GM18909 (cell line): ENCODE measurements around the gene RGS21.

ENCODE experiments used
- ATAC-seq: cut with Tn5 transposase; IDR thresholded peaks from one replicate; pipeline ENCODE4 v1.9.1; 2021; ENCODE audit warnings: mild to moderate bottlenecking; ENCODE audit not compliant: unreplicated experiment, poor library complexity

The RGS21 gene

DNA sequence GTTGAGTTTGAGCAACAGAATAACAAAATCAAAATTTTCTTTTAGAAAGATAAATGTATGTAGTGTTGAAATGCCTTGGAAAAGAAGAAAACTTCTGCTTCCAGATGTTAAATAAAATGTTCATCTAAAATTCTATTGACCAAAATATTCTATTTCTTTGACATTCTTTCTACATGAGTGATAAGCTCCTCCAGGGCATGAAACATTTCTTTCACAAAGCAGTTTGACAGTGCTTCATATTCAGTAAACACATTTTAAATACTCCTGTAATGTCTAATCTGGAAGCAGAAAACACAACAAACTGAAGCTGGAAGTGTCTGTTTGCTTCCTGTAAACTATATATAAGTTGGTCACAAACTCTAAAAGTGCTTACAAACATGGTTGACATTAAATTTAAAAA is 61.5 kb downstream of the RGS21 start:
- ATAC-seq: no peak

DNA sequence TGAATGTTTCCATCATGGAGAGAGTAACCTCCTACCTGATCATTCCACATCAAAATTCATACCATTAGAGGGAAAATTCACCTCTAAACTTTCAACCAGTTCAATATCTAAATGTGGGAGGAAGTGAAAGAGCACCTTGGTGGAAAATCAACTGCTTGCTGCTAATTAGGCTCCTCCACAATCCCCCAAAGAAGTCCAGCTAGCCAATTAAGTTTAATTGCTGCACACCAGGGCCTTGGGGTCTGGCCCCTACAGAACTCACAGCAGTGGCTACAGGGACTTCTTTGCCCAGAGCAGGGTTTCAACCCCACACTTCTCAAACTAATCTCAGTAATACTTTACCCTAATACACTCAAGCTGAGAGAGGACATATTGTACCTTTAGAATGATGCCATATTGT is 62.1 kb downstream of the RGS21 start:
- ATAC-seq: no peak

DNA sequence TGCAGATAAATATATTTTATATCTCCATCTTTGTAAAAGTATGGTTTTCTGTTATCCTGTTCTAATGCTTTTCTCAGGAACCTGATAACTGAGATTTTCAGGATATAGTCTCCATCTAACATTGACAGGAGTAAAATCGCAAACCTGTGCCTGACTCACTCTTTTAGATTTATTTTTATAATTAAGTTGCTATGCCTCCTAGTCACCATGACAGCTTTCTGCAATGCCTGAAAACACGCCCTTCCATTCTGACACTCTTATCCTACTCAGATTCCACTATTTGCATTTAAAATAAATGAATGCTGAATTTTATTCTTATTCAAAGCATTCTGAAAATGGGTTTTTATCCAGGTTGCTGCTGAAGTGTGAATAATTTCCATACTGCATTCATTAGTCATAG is 62.8 kb downstream of the RGS21 start:
- ATAC-seq: no peak

GRCh38 chr1:192382758-192383157 is 66.0 kb downstream of the RGS21 start:
- peak; percentile 52 for ATAC-seq

- no peak for ATAC-seq
These were observed 69.4 kb downstream of the RGS21 start for GRCh38 chr1:192386051-192386650.

- no peak for ATAC-seq
These were observed 78.4 kb downstream of the RGS21 start for GRCh38 chr1:192395211-192395610.

- ATAC-seq: no peak
These were observed 79.1 kb downstream of the RGS21 start for GRCh38 chr1:192395895-192396294.

DNA sequence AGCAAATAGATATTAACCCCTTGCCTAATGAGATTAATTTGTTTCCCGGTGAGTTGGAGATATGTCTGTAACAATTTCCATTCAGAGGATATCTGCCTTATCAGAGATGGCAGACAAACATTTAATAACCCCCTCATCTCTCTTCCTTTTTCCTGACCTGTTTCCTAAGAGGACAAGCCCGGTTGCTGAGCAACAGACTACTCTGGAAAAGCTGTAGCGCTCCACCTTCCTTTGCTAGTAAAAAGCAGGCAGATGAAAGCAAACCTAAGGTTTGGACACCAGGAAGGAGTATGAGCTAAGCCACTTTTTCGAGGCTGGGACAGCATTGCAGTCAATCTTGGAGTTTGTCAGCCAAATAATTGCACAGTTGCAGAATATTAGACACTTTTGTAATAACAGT is 82.4 kb downstream of the RGS21 start:
- ATAC-seq: no peak

GRCh38 chr1:192401825-192402224 is 85.0 kb downstream of the RGS21 start:
- no peak for ATAC-seq

GRCh38 chr1:192402571-192402970 is 85.8 kb downstream of the RGS21 start:
- no peak for ATAC-seq

GRCh38 chr1:192407206-192407605 is 90.4 kb downstream of the RGS21 start:
- no peak for ATAC-seq
